Gastrocnemius medialis (tissue), 4 donors: Measurements from ENCODE around the gene ANKRD18B.
"Not testable (repeated sequence)": the region's sequence is repeated elsewhere in the genome, so short reads cannot be mapped to it uniquely, and the experiment has no call there.

Source experiments
- POLR2A ChIP-seq, 2 donors: fragments of 450-650 bp; IDR thresholded peaks; one replicate each; pipeline ENCODE4 v1.6.1; 2017; ENCODE audit warnings: antibody characterized with exemption in 2 of 2, mild to moderate bottlenecking in 2 of 2, moderate library complexity in 2 of 2
- TF ChIP-seq, protein P1 (sequence below), 5 experiments: fragments of 450-650 bp in 3 of 5; fragments of 200-600 bp in 2 of 5; sonication (generic) in 2 of 5; IDR thresholded peaks in 4 of 5; conservative IDR thresholded peaks in 1 of 5; 1 replicate in 4 of 5; 2 replicates in 1 of 5; pipeline ENCODE4 v1.5.1; 2016 to 2019; ENCODE audit warnings: antibody characterized with exemption in 5 of 5, mild to moderate bottlenecking in 3 of 5, moderate library complexity in 3 of 5

DNA sequence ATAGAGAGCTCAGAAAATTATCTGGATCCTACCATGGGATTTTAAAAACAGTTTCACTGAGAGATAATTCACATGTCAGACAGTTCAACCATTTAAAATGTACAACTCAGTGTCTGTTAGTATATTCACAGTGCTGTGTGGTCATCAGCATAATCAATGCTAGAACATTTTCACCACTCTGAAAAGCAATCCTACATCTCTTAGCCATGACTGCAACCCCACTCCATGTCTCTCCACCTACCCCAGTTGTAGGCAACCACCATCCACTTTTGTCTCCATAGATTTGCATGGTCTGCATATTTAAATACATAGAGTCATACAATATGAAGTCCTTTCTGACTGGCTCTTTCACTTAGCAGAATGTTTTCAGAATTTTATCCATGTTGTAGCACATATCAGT is 27.1 kb downstream of the ANKRD18B start:
- TF ChIP-seq, protein P1, sequence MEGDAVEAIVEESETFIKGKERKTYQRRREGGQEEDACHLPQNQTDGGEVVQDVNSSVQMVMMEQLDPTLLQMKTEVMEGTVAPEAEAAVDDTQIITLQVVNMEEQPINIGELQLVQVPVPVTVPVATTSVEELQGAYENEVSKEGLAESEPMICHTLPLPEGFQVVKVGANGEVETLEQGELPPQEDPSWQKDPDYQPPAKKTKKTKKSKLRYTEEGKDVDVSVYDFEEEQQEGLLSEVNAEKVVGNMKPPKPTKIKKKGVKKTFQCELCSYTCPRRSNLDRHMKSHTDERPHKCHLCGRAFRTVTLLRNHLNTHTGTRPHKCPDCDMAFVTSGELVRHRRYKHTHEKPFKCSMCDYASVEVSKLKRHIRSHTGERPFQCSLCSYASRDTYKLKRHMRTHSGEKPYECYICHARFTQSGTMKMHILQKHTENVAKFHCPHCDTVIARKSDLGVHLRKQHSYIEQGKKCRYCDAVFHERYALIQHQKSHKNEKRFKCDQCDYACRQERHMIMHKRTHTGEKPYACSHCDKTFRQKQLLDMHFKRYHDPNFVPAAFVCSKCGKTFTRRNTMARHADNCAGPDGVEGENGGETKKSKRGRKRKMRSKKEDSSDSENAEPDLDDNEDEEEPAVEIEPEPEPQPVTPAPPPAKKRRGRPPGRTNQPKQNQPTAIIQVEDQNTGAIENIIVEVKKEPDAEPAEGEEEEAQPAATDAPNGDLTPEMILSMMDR (IDR thresholded peaks at IDR 0.05 in 4 of 5, conservative IDR thresholded peaks at IDR 0.05 in 1 of 5), result not testable (repeated sequence)
- TF ChIP-seq POLR2A (IDR thresholded peaks at IDR 0.05), result not testable (repeated sequence)
